Sigmoid colon (tissue), 4 donors: ENCODE measurements around the gene RHEBL1.

Experiments used
- POLR2AphosphoS5 ChIP-seq, 4 donors: sonication (generic); formaldehyde crosslinking; IDR thresholded peaks; one replicate each; pipeline ENCODE4 v1.6.1; 2017; ENCODE audit warnings: antibody characterized with exemption in 4 of 4
- TF ChIP-seq, protein P1 (sequence below), 4 experiments: fragments of 450-650 bp in 3 of 4; fragments of 200-600 bp in 1 of 4; IDR thresholded peaks; one replicate each; pipeline ENCODE4 v1.5.1; 2016 to 2019; ENCODE audit warnings: antibody characterized with exemption in 4 of 4, mild to moderate bottlenecking in 3 of 4, moderate library complexity in 2 of 4

- no peak for TF ChIP-seq POLR2AphosphoS5 (IDR thresholded peaks at IDR 0.05)
- TF ChIP-seq, protein P1, sequence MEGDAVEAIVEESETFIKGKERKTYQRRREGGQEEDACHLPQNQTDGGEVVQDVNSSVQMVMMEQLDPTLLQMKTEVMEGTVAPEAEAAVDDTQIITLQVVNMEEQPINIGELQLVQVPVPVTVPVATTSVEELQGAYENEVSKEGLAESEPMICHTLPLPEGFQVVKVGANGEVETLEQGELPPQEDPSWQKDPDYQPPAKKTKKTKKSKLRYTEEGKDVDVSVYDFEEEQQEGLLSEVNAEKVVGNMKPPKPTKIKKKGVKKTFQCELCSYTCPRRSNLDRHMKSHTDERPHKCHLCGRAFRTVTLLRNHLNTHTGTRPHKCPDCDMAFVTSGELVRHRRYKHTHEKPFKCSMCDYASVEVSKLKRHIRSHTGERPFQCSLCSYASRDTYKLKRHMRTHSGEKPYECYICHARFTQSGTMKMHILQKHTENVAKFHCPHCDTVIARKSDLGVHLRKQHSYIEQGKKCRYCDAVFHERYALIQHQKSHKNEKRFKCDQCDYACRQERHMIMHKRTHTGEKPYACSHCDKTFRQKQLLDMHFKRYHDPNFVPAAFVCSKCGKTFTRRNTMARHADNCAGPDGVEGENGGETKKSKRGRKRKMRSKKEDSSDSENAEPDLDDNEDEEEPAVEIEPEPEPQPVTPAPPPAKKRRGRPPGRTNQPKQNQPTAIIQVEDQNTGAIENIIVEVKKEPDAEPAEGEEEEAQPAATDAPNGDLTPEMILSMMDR (IDR thresholded peaks at IDR 0.05): no peak
Observed at GRCh38 chr12:49050507-49051372, 19.0 kb downstream of the RHEBL1 start.
